Osteocyte (in vitro differentiated cells): ENCODE measurements around the gene NBAS. TPM values are rescaled to one million over a fixed set of nuclear protein-coding genes. Genes with fewer than 3 reads are reported as not detected.

ENCODE experiments used
- DNase-seq: peaks from one replicate; pipeline ENCODE4 v3.0.0; 2021; ENCODE audit warnings: mixed read lengths; ENCODE audit not compliant: unreplicated experiment; ENCODE audit errors: extremely low spot score
- H3K27ac Mint-ChIP-seq: one replicate; pipeline ENCODE4 v1.8.0; 2021; ENCODE audit warnings: mild to moderate bottlenecking, mixed read lengths; ENCODE audit not compliant: unreplicated experiment
- H3K27me3 Mint-ChIP-seq: one replicate; pipeline ENCODE4 v1.8.0; 2021; ENCODE audit warnings: mixed read lengths; ENCODE audit not compliant: unreplicated experiment
- H3K36me3 Mint-ChIP-seq: one replicate; pipeline ENCODE4 v1.8.0; 2021; ENCODE audit warnings: mixed read lengths; ENCODE audit not compliant: unreplicated experiment
- H3K4me1 Mint-ChIP-seq: one replicate; pipeline ENCODE4 v1.8.0; 2021; ENCODE audit warnings: mixed read lengths; ENCODE audit not compliant: unreplicated experiment
- H3K4me3 Mint-ChIP-seq: one replicate; pipeline ENCODE4 v1.8.0; 2021; ENCODE audit warnings: mild to moderate bottlenecking, moderate library complexity, mixed read lengths; ENCODE audit not compliant: unreplicated experiment
- H3K9me3 Mint-ChIP-seq: one replicate; pipeline ENCODE4 v1.8.0; 2021; ENCODE audit warnings: mixed read lengths; ENCODE audit not compliant: unreplicated experiment
- CTCF ChIP-seq: fragments of 200-600 bp; sonication (generic); IDR thresholded peaks from 2 replicates; pipeline ENCODE4 v1.5.0; 2021; ENCODE audit warnings: antibody characterized with exemption, mild to moderate bottlenecking, moderate library complexity
- total RNA-seq: library from RNA; stranded (reverse); gene quantifications from 2 replicates; pipeline ENCODE4 v1.2.1, GENCODE V29; 2021

The NBAS gene
- total RNA-seq, 1 donor from 2014 or later = 43.6 TPM

- H3K4me1 Mint-ChIP-seq = peaks cover 19% of the 10 kb centered on the region
- no peak overlapping the region for H3K4me3 Mint-ChIP-seq
- no peak for DNase-seq
- no peaks in the 10 kb centered on the region for H3K27me3 Mint-ChIP-seq
- no peaks in the 10 kb centered on the region for H3K9me3 Mint-ChIP-seq
- H3K27ac Mint-ChIP-seq = no peak overlapping the region
- H3K36me3 Mint-ChIP-seq = peaks cover 9% of the 10 kb centered on the region
- no peak for TF ChIP-seq CTCF
Measured at GRCh38 chr2:15269043-15269442, 292.1 kb downstream of the NBAS start.

- no peak overlapping the region for H3K4me3 Mint-ChIP-seq
- no peaks in the 10 kb centered on the region for H3K9me3 Mint-ChIP-seq
- peaks cover 1% of the 10 kb centered on the region for H3K4me1 Mint-ChIP-seq
- DNase-seq = no peak
- no peak overlapping the region for H3K27ac Mint-ChIP-seq
- peaks cover 9% of the 10 kb centered on the region for H3K36me3 Mint-ChIP-seq
- H3K27me3 Mint-ChIP-seq = no peaks in the 10 kb centered on the region
- TF ChIP-seq CTCF = no peak
Measured at GRCh38 chr2:15265889-15266288, 295.2 kb downstream of the NBAS start.

- no peak for TF ChIP-seq CTCF
- Mint-ChIP-seq H3K9me3 (peaks cover 2% of the 10 kb centered on the region), H3K27ac (no peak overlapping the region), H3K36me3 (peaks cover 7% of the 10 kb centered on the region), H3K4me1 (no peaks in the 10 kb centered on the region), H3K27me3 (no peaks in the 10 kb centered on the region), H3K4me3 (no peak overlapping the region)
- no peak for DNase-seq
Measured at GRCh38 chr2:15263976-15264685, 297.0 kb downstream of the NBAS start.

- no peak for DNase-seq
- Mint-ChIP-seq H3K27me3 (no peaks in the 10 kb centered on the region), H3K27ac (no peak overlapping the region), H3K4me1 (no peaks in the 10 kb centered on the region), H3K36me3 (peaks cover 7% of the 10 kb centered on the region), H3K4me3 (no peak overlapping the region), H3K9me3 (peaks cover 9% of the 10 kb centered on the region)
- TF ChIP-seq CTCF = no peak
Measured at GRCh38 chr2:15262792-15263191, 298.3 kb downstream of the NBAS start.

- Mint-ChIP-seq H3K27me3 (no peaks in the 10 kb centered on the region), H3K4me3 (no peak overlapping the region), H3K27ac (no peak overlapping the region), H3K4me1 (no peaks in the 10 kb centered on the region), H3K9me3 (peaks cover 9% of the 10 kb centered on the region), H3K36me3 (peaks cover 5% of the 10 kb centered on the region)
- no peak for TF ChIP-seq CTCF
- no peak for DNase-seq
Measured at GRCh38 chr2:15260835-15261234, 300.3 kb downstream of the NBAS start.
